ENCODE results near the gene TRPM6.

- TF ChIP-seq POLR2AphosphoS5 (IDR thresholded peaks at IDR 0.05; ENCODE audit: low read depth) = no peak
- no peak for TF ChIP-seq CTCF (conservative IDR thresholded peaks at IDR 0.05; ENCODE audit: low read depth in 2 of 2)
- TF ChIP-seq EZH2phosphoT487 (IDR thresholded peaks at IDR 0.05; ENCODE audit: unreplicated experiment) = no peak
- no peak for TF ChIP-seq CREB1 (CRISPR knock-in tag; IDR thresholded peaks at IDR 0.05; ENCODE audit: low read depth)
- TF ChIP-seq STAT1 (IDR thresholded peaks at IDR 0.05; ENCODE audit: unreplicated experiment) = no peak
- TF ChIP-seq NANOG (IDR thresholded peaks at IDR 0.05; ENCODE audit: borderline replicate concordance) = no peak
- TF ChIP-seq REST (IDR thresholded peaks at IDR 0.05; ENCODE audit: unreplicated experiment) = no peak
Measured at GRCh38 chr9:74775396-74775795, 112.3 kb downstream of the TRPM6 start.
